Psoas muscle (tissue), 8 donors: ENCODE measurements around the gene IL6R. TPM values are rescaled to one million over a fixed set of nuclear protein-coding genes. Genes with fewer than 3 reads are reported as not detected.
A peak's percentile ranks its signal among the peaks of the same experiment; 100 is the strongest.

Experiments
- ATAC-seq, 4 donors: fragments of 200-7000 bp; cut with Tn5 transposase; one replicate each; pipeline ENCODE4 v1.9.1; 2020; ENCODE audit warnings: moderate library complexity in 3 of 4, mild to moderate bottlenecking in 2 of 4
- DNase-seq, 2 donors: peaks; one replicate each; pipeline ENCODE4 v3.0.0-alpha.2; 2020
- H3K27ac ChIP-seq: fragments of 200-600 bp; one replicate; pipeline ENCODE4 v1.8.0; 2022
- H3K27me3 ChIP-seq, 3 donors: fragments of 200-600 bp in 1 of 3; one replicate each; pipeline versions ENCODE4 v1.6.1 to v1.8.0; 2013 to 2022; ENCODE audit warnings: low read length in 2 of 3, mild to moderate bottlenecking in 2 of 3, moderate library complexity in 1 of 3; ENCODE audit not compliant: insufficient read depth in 3 of 3
- H3K36me3 ChIP-seq, 2 donors: fragments of 200-600 bp in 1 of 2; one replicate each; pipeline versions ENCODE4 v1.6.1 to v1.8.0; 2013 to 2022; ENCODE audit warnings: low read depth in 1 of 2, mild to moderate bottlenecking in 1 of 2, moderate library complexity in 1 of 2; ENCODE audit not compliant: insufficient read depth in 1 of 2
- H3K4me1 ChIP-seq: fragments of 200-600 bp; one replicate; pipeline ENCODE4 v1.8.0; 2022
- H3K4me3 ChIP-seq: fragments of 200-600 bp; one replicate; pipeline ENCODE4 v1.8.0; 2022; ENCODE audit warnings: mild to moderate bottlenecking
- H3K9me3 ChIP-seq: fragments of 200-600 bp; one replicate; pipeline ENCODE4 v1.8.0; 2022
- WGBS, 3 donors: extraction: QIAGEN DNeasy Blood & Tissue Kit; methylation state at CpG; one replicate each; pipeline versions ENCODE4 v1.1.6 to v1.1.7; 2013; 5-methylcytosine and 5-hydroxymethylcytosine counted together
- intact Hi-C, 2 donors: fragments of 100-400 bp; cut with DNase I; formaldehyde crosslinking; loops; one replicate each; pipeline versions ENCODE4 v1.11.0 to v1.14.2; 2022
- polyA plus RNA-seq, 3 donors: library from polyadenylated mRNA; stranded (reverse); fragments of 200-250 nt; gene quantifications; one replicate each; pipeline ENCODE4 v1.2.3, GENCODE V29; 2013
- total RNA-seq, 4 donors: library from RNA; stranded (reverse); fragmentation: NEBNext Ultra II Directional in 2 of 4; extraction: Animal tissue kit (Norgen Biotek cat#: 25700) in 2 of 4; gene quantifications; one replicate each; pipeline versions ENCODE4 v1.2.1 to v1.2.4, GENCODE V29; 2021 to 2023
- TF ChIP-seq, protein P1 (sequence below): fragments of 200-600 bp; IDR thresholded peaks from one replicate; pipeline ENCODE4 v1.8.0; 2022; ENCODE audit warnings: antibody characterized with exemption
- donor health status: healthy with polysubstance abuse.
- donor health status: DM: no; HTN: no; CAD: no; lungs with moderate emphysema.
- donor health status: Bipolar disorder and iron deficiency.
- donor health status: healthy.
- donor health status: DM: yes; HTN: yes; CAD: no.
- donor health status: DM: no; HTN: no; CAD: no.
- donor health status: DM: no; HTN: no; CAD: no.
- donor health status: DM: yes; HTN: yes; CAD: no.

Gene IL6R
- total and polyA plus RNA-seq, 7 donors: 32.6 to 182 (median 80.8) TPM

DNA sequence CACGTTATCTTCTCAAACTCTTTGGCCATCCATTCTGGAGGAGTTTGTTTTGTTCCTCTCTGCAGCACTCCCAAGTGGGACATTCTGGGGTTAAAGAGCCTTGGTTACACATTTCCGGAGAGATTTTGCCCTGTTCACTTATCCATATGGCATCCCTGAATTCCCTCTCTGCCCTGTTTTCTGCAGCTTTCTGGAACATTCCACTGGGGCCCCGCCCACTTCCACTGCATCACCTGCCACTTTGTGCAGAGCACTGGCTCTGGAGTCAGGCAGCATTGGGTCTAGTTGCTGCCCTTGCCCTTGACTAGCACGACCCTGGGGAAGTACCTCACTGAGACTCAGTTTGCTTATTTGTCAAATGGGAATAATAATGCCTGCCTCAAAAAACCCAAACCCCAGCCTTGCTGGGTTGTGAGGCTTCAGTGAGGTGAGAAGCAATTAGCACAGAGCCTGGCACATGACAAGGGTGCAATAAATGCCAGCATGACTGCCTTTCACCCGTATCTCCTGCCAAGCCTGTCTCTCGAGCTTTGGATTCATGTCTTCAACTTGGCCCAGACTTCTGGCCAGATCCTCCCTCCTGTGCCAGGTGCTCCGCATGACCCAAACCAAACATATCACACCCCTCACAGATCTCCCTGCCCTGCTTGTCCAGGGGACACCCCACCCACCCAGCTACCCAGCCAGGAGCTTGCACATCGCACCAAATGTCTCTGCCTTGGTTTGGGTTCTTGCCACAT is 38.3 kb downstream of the IL6R start:
- Histone ChIP-seq H3K4me1 (peaks cover 28% of the 10 kb centered on the region), H3K4me3 (no peak overlapping the region), H3K27me3 (no peaks in the 10 kb centered on the region), H3K9me3 (no peaks in the 10 kb centered on the region), H3K36me3 (peaks cover 12 to 97% of the 10 kb centered on the region in 2 donors), H3K27ac (no peak overlapping the region)
- peak in 1 of 2 donors; percentile 76 for DNase-seq
- TF ChIP-seq, protein P1, sequence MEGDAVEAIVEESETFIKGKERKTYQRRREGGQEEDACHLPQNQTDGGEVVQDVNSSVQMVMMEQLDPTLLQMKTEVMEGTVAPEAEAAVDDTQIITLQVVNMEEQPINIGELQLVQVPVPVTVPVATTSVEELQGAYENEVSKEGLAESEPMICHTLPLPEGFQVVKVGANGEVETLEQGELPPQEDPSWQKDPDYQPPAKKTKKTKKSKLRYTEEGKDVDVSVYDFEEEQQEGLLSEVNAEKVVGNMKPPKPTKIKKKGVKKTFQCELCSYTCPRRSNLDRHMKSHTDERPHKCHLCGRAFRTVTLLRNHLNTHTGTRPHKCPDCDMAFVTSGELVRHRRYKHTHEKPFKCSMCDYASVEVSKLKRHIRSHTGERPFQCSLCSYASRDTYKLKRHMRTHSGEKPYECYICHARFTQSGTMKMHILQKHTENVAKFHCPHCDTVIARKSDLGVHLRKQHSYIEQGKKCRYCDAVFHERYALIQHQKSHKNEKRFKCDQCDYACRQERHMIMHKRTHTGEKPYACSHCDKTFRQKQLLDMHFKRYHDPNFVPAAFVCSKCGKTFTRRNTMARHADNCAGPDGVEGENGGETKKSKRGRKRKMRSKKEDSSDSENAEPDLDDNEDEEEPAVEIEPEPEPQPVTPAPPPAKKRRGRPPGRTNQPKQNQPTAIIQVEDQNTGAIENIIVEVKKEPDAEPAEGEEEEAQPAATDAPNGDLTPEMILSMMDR: no peak
- intact Hi-C loops: loop anchor here in 1 of 2 donors (10.0 kb wide), 1 partner anchor 119 kb away; the partner anchor contains the start of genes AQP10 and ATP8B2
- WGBS, 3 donors: 46 to 59% (median 52%) methylated on average over 8 of the region's 8 CpGs
- peak; percentile 40 to 81 (median 66) for ATAC-seq

DNA sequence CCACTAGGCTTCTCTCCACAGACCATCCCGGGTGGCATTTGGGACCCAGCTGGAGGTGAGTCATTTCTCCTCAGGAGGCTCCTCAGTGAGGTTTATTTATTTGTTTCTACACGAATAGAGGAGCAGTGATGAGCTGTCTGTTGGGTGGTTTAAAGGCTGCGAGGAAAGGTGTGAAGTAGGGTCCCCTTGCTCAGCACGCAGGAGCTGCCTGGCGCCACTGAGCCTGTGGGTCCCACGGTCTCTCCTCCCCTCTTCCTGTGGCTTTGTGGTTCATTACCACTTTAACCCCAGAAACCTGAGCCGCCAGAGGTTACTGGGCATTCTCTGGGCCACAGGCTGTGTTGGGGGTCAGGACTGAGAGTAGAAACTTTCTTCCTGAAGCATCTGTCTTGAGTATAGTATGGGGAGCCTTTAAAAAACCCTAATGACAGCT is 39.9 kb downstream of the IL6R start:
- DNase-seq (no peak), ATAC-seq (no peak)
- Histone ChIP-seq H3K36me3 (peaks cover 16 to 95% of the 10 kb centered on the region in 2 donors), H3K4me1 (peaks cover 28% of the 10 kb centered on the region), H3K9me3 (no peaks in the 10 kb centered on the region), H3K27ac (no peak overlapping the region), H3K4me3 (no peak overlapping the region), H3K27me3 (no peaks in the 10 kb centered on the region)
- TF ChIP-seq, protein P1: no peak
- 79 to 83% (median 82%) methylated on average over 7 of the region's 7 CpGs for WGBS, 3 donors
- intact Hi-C loops: loop anchor here in 1 of 2 donors (10.0 kb wide), 1 partner anchor 120 kb away; the partner anchor contains the start of genes AQP10 and ATP8B2

DNA sequence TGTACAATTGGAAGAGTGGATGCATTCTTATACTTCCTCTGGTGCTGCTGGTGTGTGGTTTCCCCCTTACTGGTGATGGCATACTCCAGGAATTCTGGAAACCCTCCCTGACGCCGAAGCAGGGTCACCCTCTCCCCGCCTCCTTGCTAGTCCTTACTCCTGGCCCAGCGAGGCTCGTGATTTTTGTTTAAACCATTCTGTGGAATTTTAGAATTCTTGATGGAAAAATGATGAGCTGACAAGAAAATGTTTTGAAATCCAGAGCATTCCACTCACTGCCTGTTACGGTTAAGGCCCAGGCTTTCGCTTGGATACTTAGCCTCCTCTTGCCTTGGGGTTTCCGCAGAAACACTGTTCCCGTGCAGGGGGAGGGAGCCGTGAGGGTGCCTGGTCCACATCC is 41.1 kb downstream of the IL6R start:
- Histone ChIP-seq H3K4me3 (no peak overlapping the region), H3K4me1 (peaks cover 22% of the 10 kb centered on the region), H3K27me3 (no peaks in the 10 kb centered on the region), H3K9me3 (no peaks in the 10 kb centered on the region), H3K36me3 (peaks cover 13 to 95% of the 10 kb centered on the region in 2 donors), H3K27ac (no peak overlapping the region)
- TF ChIP-seq, protein P1: no peak
- ATAC-seq (no peak), DNase-seq (no peak)
- WGBS, 3 donors: 79 to 85% (median 82%) methylated on average over 10 of the region's 10 CpGs
- intact Hi-C loops: loop anchor here in 1 of 2 donors (10.0 kb wide), 1 partner anchor 121 kb away; the partner anchor contains the start of genes AQP10 and ATP8B2

DNA sequence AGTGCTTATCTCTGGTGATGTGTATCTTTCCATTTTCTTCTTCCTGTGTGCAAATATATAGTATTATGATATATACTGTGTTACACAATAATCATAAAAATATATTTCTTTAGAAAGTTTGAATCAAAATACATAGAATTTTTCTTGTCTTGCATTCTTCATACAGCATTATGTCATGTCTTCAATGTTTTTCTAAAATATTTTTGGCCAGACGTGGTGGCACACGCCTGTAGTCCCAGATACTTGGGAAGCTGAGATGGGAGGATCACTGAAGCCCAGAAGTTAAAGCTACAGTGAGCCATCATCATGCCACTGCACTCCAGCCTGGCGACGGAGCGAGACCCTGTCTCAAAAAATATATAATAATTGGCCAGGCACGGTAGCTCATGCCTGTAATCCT is 41.6 kb downstream of the IL6R start:
- no peak for ATAC-seq
- WGBS, 3 donors: 90 to 96% (median 94%) methylated on average over 6 of the region's 6 CpGs

More for the DNA sequence above, 41.6 kb downstream of the IL6R start:
- intact Hi-C loops: loop anchor here in 1 of 2 donors (10.0 kb wide), 1 partner anchor 122 kb away; the partner anchor contains the start of genes AQP10 and ATP8B2
- H3K27me3 ChIP-seq: no peaks in the 10 kb centered on the region
- no peak for DNase-seq
- TF ChIP-seq, protein P1: no peak
- peaks cover 17% of the 10 kb centered on the region for H3K4me1 ChIP-seq
- H3K36me3 ChIP-seq: peaks cover 10 to 95% of the 10 kb centered on the region in 2 donors
- no peak overlapping the region for H3K27ac ChIP-seq
- no peak overlapping the region for H3K4me3 ChIP-seq
- no peaks in the 10 kb centered on the region for H3K9me3 ChIP-seq
